DND-41 (cell line): ENCODE results near the gene PELI2.

Source experiments
- CTCF ChIP-seq: IDR thresholded peaks from 2 replicates; pipeline ENCODE4 v1.5.1; 2012; ENCODE audit warnings: borderline replicate concordance, low read length, moderate library complexity, mild to moderate bottlenecking; ENCODE audit not compliant: poor library complexity, severe bottlenecking; ENCODE audit errors: extremely low read depth
- EZH2 ChIP-seq: IDR thresholded peaks from 3 replicates; pipeline ENCODE4 v1.6.1; 2012; ENCODE audit warnings: borderline replicate concordance, low read depth, mild to moderate bottlenecking, moderate library complexity, low read length, inconsistent platforms; ENCODE audit not compliant: severe bottlenecking

- TF ChIP-seq CTCF (no peak), EZH2 (no peak)
Measured at GRCh38 chr14:56181681-56182085, 63.5 kb downstream of the PELI2 start.
